Bronchial epithelial cell (primary cell): ENCODE results near the gene COA8. TPM values are rescaled to one million over a fixed set of nuclear protein-coding genes. Genes with fewer than 3 reads are reported as not detected.
A peak's percentile ranks its signal among the peaks of the same experiment; 100 is the strongest.

Source experiments
- DNase-seq: peaks from one replicate; pipeline ENCODE4 v3.0.0-alpha.2; 2010; ENCODE audit warnings: low read depth
- FAIRE-seq: peaks from 2 replicates; lab custom pipeline; 2011; peaks lifted over from hg19 to GRCh38; lab: Jason Lieb, UNC
- H3K27me3 ChIP-seq: 2 replicates; pipeline ENCODE4 v1.5.1; 2011; ENCODE audit warnings: low read length; ENCODE audit not compliant: control insufficient read depth, insufficient read depth
- H3K36me3 ChIP-seq: 2 replicates; pipeline ENCODE4 v1.5.1; 2011; ENCODE audit warnings: low read length; ENCODE audit not compliant: control insufficient read depth, insufficient read depth
- H3K4me3 ChIP-seq: 2 replicates; pipeline ENCODE4 v1.5.1; 2011; ENCODE audit warnings: mild to moderate bottlenecking, low read depth, low read length, control low read depth
- total RNA-seq: library from RNA; depleted of rRNA; stranded (reverse); fragments of >200 nt; gene quantifications from 2 replicates; pipeline ENCODE4 v1.2.1, GENCODE V29; 2014
- TF ChIP-seq, protein P1 (sequence below): IDR thresholded peaks from 2 replicates; pipeline ENCODE4 v1.5.1; 2011; ENCODE audit warnings: mild to moderate bottlenecking, moderate library complexity, low read length, control low read depth, inconsistent platforms; ENCODE audit not compliant: insufficient read depth, severe bottlenecking

COA8 gene
- total RNA-seq, 1 donor from 2014 or later: 17.4 TPM

DNA sequence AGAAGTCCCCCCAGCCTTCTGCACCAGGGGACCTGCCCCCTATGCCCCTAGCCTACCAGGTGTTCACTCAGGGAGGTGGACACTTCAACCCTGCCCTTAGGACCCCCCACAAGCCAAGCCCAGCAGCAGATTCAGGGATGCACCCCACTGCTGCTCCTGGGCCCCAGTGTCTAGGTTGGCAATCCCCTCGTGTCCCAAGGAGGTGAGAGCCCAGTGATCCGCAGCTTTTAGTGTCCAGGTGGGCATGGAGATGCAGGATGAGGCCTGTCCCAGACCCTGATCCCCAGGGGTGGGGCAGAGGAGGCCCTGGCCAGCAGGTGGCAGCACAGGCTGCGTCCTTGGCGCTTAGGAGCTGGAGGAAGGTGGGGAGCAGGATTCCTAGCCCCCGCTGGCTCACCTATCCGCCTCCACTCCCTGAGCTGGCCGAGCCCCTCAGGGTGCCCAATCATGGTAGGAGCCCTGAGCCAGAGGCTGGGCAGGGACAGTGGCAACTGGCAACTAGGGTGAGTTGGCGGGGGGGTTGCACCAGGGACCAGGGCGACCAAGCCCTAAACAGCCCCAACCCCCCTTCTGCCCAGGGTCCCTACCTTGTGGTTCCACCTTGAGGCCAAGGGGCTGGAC is 44.2 kb upstream of the COA8 start:
- DNase-seq (no peak), FAIRE-seq (no peak)
- Histone ChIP-seq H3K27me3 (peaks cover 3% of the 10 kb centered on the region), H3K36me3 (no peaks in the 10 kb centered on the region), H3K4me3 (no peak overlapping the region)
- TF ChIP-seq, protein P1, sequence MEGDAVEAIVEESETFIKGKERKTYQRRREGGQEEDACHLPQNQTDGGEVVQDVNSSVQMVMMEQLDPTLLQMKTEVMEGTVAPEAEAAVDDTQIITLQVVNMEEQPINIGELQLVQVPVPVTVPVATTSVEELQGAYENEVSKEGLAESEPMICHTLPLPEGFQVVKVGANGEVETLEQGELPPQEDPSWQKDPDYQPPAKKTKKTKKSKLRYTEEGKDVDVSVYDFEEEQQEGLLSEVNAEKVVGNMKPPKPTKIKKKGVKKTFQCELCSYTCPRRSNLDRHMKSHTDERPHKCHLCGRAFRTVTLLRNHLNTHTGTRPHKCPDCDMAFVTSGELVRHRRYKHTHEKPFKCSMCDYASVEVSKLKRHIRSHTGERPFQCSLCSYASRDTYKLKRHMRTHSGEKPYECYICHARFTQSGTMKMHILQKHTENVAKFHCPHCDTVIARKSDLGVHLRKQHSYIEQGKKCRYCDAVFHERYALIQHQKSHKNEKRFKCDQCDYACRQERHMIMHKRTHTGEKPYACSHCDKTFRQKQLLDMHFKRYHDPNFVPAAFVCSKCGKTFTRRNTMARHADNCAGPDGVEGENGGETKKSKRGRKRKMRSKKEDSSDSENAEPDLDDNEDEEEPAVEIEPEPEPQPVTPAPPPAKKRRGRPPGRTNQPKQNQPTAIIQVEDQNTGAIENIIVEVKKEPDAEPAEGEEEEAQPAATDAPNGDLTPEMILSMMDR: peak; percentile 97

DNA sequence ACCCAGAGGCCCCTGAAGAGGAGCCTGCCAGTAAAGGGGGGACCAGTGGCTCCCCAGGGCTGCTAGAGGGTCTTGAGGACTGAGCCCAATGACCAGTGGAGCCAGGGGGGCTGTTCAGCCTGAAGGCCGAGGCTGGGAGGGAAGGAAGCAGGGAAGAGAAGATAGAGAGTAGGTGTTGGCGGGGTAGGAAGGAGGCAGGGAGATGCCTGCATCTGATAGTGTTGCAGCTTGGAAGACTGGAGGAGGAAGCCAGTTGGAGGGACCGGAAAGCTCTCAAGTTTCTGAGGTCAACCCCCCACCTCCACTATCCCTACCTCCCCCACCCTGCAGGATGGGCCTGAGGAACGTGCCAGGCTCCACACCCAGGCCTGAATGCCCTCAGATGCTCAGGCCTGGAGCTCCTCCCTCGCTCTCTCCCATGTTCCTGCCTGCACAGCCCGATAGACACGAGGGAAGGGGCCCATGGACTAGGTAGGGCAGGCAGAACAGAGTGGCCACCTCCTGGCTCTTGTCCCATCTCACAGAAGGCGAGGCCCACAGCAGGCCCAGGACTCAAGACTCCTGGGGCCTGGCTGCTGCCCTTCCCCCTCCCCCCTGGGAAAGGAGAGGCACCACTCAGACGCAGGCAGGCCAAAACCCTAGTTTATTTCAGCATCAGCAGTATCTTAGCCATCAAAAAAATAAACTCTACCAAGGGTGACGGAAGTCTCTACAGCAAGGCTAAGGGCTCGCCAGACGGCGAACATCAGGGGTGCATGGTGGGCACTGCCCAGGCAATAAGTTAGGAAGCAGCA is 43.5 kb upstream of the COA8 start:
- Histone ChIP-seq H3K36me3 (no peaks in the 10 kb centered on the region), H3K4me3 (no peak overlapping the region), H3K27me3 (peaks cover 5% of the 10 kb centered on the region)
- TF ChIP-seq, protein P1: no peak
- no peak for FAIRE-seq
- DNase-seq: no peak

DNA sequence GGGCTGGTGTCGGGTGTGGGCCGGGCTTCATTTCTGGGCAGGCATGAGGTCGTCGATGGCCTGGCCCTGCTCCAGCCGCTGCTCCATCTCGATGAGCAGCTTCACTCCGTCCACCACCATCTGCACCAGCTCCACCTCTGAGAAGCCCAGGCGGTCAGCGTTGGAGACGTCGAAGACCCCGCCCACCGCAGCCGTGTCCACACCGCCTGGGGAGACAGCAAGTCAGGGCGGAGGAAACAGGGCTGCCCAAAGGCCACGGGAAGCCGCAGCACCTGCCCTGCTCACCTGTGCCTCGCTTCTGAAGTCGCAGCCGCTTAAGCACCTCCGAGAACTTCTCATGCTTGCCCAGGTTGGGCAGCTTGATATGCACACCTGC is 42.9 kb upstream of the COA8 start:
- TF ChIP-seq, protein P1: no peak
- Histone ChIP-seq H3K4me3 (no peak overlapping the region), H3K27me3 (peaks cover 5% of the 10 kb centered on the region), H3K36me3 (no peaks in the 10 kb centered on the region)
- DNase-seq (no peak), FAIRE-seq (no peak)

DNA sequence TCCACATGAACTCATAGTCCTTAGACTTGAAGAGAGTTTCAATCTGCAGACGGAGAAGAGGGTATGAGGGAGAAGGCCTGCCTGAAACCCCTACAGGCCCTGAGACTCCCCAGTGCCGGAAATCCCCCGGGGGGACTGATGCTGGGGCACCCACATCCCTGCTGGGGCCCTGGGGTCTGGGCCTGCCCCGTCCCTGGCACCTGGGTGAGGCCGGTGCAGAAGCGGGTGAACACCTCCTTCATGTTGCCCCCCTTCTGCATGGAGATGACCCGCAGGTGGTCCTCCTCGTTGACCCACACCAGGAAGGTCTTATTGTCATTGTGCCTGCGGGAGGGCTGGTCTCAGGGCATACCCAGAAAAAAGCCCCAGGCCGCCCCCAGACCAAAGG is 42.5 kb upstream of the COA8 start:
- no peaks in the 10 kb centered on the region for H3K36me3 ChIP-seq
- FAIRE-seq (no peak), DNase-seq (no peak)
- peak overlapping the region; percentile 47 for H3K4me3 ChIP-seq
- TF ChIP-seq, protein P1: no peak
- H3K27me3 ChIP-seq: peaks cover 5% of the 10 kb centered on the region

DNA sequence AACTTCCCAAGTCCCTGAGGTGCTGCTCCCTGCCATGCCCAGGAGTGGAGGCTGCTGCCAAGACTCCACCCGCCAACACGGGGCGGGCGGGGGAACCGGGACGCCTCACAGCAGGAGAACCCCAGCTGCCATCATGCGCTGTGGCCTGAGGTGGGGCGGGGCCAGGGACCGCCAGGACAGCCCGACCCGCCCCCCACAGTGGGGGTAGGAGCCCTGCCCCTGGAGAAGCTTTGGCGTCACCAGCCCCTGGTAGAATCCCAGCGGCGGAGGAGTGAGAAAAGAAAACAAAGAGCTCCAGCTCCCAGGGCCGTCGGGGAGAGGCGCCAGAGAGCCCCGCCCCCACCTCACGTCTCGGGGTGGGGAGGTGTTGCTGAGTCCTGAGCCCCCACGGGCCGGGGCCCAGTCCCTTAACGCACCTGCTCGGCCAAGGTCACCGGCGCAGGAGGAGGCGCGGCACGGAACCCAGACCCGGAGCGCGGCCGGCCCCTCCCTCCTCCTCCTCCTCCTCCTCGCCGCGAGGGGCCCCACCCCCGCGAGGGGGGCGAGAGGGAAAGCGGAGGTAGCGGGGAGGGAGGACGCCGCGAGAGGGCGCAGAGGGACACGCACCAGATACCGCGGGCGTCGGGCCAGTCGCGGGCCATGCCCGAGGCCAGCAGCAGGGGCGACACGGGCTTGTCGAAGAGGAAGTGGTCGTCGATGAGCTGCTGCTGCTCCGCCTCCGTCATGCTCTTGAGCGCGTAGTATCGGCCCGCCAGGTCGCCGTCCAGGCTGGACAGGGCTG is 41.9 kb upstream of the COA8 start:
- no peak for FAIRE-seq
- no peaks in the 10 kb centered on the region for H3K36me3 ChIP-seq
- peak overlapping the region; percentile 47 for H3K4me3 ChIP-seq
- no peak for DNase-seq
- H3K27me3 ChIP-seq: peaks cover 5% of the 10 kb centered on the region
- TF ChIP-seq, protein P1: peak; percentile 62
